NCI-H510A (cell line): ENCODE measurements around the gene CHMP5.

Experiments used
- DNase-seq: peaks from one replicate; lab custom pipeline; 2025; lab: John Stamatoyannopoulos, UW

The CHMP5 gene

GRCh38 chr9:33264473-33265177 lies at the start of gene CHMP5, which contains the start of gene BAG1:
Gene CHMP5, plus strand, starts transcription at chr9:33265049. Its CDS starts 30 bp downstream, at chr9:33265079.
Gene BAG1, minus strand, starts transcription at chr9:33264708.
- DNase-seq: peak; percentile 87

- DNase-seq: no peak
Observed at GRCh38 chr9:33220681-33221567, 43.9 kb upstream of the CHMP5 start.

- DNase-seq: no peak
Observed at GRCh38 chr9:33221568-33221884, 43.3 kb upstream of the CHMP5 start.

- no peak for DNase-seq
Observed at GRCh38 chr9:33222031-33222430, 42.8 kb upstream of the CHMP5 start.

GRCh38 chr9:33223696-33224095 lies 41.2 kb upstream of the CHMP5 start:
- DNase-seq: no peak

GRCh38 chr9:33225319-33226147 lies 39.3 kb upstream of the CHMP5 start:
- no peak for DNase-seq

- no peak for DNase-seq
Observed at GRCh38 chr9:33227008-33227398, 37.8 kb upstream of the CHMP5 start.

- DNase-seq: no peak
Observed at GRCh38 chr9:33227741-33228140, 37.1 kb upstream of the CHMP5 start.

GRCh38 chr9:33228606-33229005 lies 36.2 kb upstream of the CHMP5 start:
- DNase-seq: no peak

GRCh38 chr9:33229359-33230114 lies 35.3 kb upstream of the CHMP5 start:
- peak; percentile 40 for DNase-seq

GRCh38 chr9:33230756-33231622 lies 33.9 kb upstream of the CHMP5 start:
- no peak for DNase-seq

GRCh38 chr9:33231623-33231942 lies 33.3 kb upstream of the CHMP5 start:
- DNase-seq: no peak

- DNase-seq: no peak
Observed at GRCh38 chr9:33232815-33233214, 32.0 kb upstream of the CHMP5 start.

- peak; percentile 78 for DNase-seq
Observed at GRCh38 chr9:33233626-33234342, 31.1 kb upstream of the CHMP5 start.

GRCh38 chr9:33234511-33235467 lies 30.1 kb upstream of the CHMP5 start:
- no peak for DNase-seq

- DNase-seq: no peak
Observed at GRCh38 chr9:33236571-33236970, 28.3 kb upstream of the CHMP5 start.

GRCh38 chr9:33239921-33240320 lies 24.9 kb upstream of the CHMP5 start, which contains the start of gene SPINK4:
Gene SPINK4, plus strand, starts transcription at chr9:33240167. Its CDS starts 42 bp downstream, at chr9:33240209.
- DNase-seq: no peak

GRCh38 chr9:33241298-33241697 lies 23.6 kb upstream of the CHMP5 start:
- DNase-seq: no peak

- DNase-seq: no peak
Observed at GRCh38 chr9:33242609-33243134, 22.2 kb upstream of the CHMP5 start.
